ENCODE data around the gene FAM170B. TPM values are rescaled to one million over a fixed set of nuclear protein-coding genes. Genes with fewer than 3 reads are reported as not detected.
A peak's percentile ranks its signal among the peaks of the same experiment; 100 is the strongest.

FAM170B gene
- total RNA-seq, 1 donor from 2014 or later, result not detected

GRCh38 chr10:49177391-49178355 is 43.9 kb upstream of the FAM170B start:
- TF ChIP-seq CTCF (IDR thresholded peaks at IDR 0.05), result no peak
- Mint-ChIP-seq H3K4me3 (ENCODE audit: unreplicated experiment) (no peak overlapping the region), H3K9me3 (ENCODE audit: low read depth) (no peaks in the 10 kb centered on the region), H3K27me3 (ENCODE audit: low read depth) (peaks cover 7% of the 10 kb centered on the region), H3K27ac (ENCODE audit: unreplicated experiment) (peak overlapping the region; percentile 55), H3K36me3 (ENCODE audit: low read depth) (no peaks in the 10 kb centered on the region), H3K4me1 (ENCODE audit: low read depth) (peaks cover 6% of the 10 kb centered on the region)
- DNase-seq (ENCODE audit: low spot score), result no peak

GRCh38 chr10:49176310-49177268 is 42.8 kb upstream of the FAM170B start:
- no peaks in the 10 kb centered on the region for H3K9me3 Mint-ChIP-seq (ENCODE audit: low read depth)
- H3K36me3 Mint-ChIP-seq (ENCODE audit: low read depth), result no peaks in the 10 kb centered on the region
- peaks cover 6% of the 10 kb centered on the region for H3K4me1 Mint-ChIP-seq (ENCODE audit: low read depth)
- no peak for TF ChIP-seq CTCF (IDR thresholded peaks at IDR 0.05)
- H3K4me3 Mint-ChIP-seq (ENCODE audit: unreplicated experiment), result no peak overlapping the region
- H3K27me3 Mint-ChIP-seq (ENCODE audit: low read depth), result peaks cover 7% of the 10 kb centered on the region
- no peak for DNase-seq (ENCODE audit: low spot score)
- H3K27ac Mint-ChIP-seq (ENCODE audit: unreplicated experiment), result no peak overlapping the region

- no peaks in the 10 kb centered on the region for H3K9me3 Mint-ChIP-seq (ENCODE audit: low read depth)
- H3K4me3 Mint-ChIP-seq (ENCODE audit: unreplicated experiment), result no peak overlapping the region
- no peak for DNase-seq (ENCODE audit: low spot score)
- peaks cover 6% of the 10 kb centered on the region for H3K4me1 Mint-ChIP-seq (ENCODE audit: low read depth)
- H3K27ac Mint-ChIP-seq (ENCODE audit: unreplicated experiment), result no peak overlapping the region
- TF ChIP-seq CTCF (IDR thresholded peaks at IDR 0.05), result no peak
- no peaks in the 10 kb centered on the region for H3K36me3 Mint-ChIP-seq (ENCODE audit: low read depth)
- H3K27me3 Mint-ChIP-seq (ENCODE audit: low read depth), result peaks cover 4% of the 10 kb centered on the region
Observed at GRCh38 chr10:49175587-49176309, 41.9 kb upstream of the FAM170B start.

- H3K27me3 Mint-ChIP-seq (ENCODE audit: low read depth), result no peaks in the 10 kb centered on the region
- H3K36me3 Mint-ChIP-seq (ENCODE audit: low read depth), result no peaks in the 10 kb centered on the region
- no peaks in the 10 kb centered on the region for H3K9me3 Mint-ChIP-seq (ENCODE audit: low read depth)
- no peak for TF ChIP-seq CTCF (IDR thresholded peaks at IDR 0.05)
- no peak for DNase-seq (ENCODE audit: low spot score)
- H3K27ac Mint-ChIP-seq (ENCODE audit: unreplicated experiment), result no peak overlapping the region
- H3K4me3 Mint-ChIP-seq (ENCODE audit: unreplicated experiment), result no peak overlapping the region
- H3K4me1 Mint-ChIP-seq (ENCODE audit: low read depth), result peaks cover 6% of the 10 kb centered on the region
Observed at GRCh38 chr10:49174926-49175500, 41.2 kb upstream of the FAM170B start.
